CD14-positive monocyte (primary cell): Measurements from ENCODE around the gene TM2D3. TPM values are rescaled to one million over a fixed set of nuclear protein-coding genes. Genes with fewer than 3 reads are reported as not detected.

Experiments
- DNase-seq, 3 donors: peaks; one replicate each; pipeline ENCODE4 v3.0.0-alpha.2; 2011 to 2022
- H2AFZ ChIP-seq: 2 replicates; pipeline ENCODE4 v1.6.0; 2012; ENCODE audit warnings: mild to moderate bottlenecking, low read depth, low read length, inconsistent platforms; ENCODE audit not compliant: insufficient read depth, poor library complexity, severe bottlenecking
- H3K27ac ChIP-seq, 2 donors: 1 replicate in 1 of 2; 2 replicates in 1 of 2; pipeline ENCODE4 v1.5.1; 2012 to 2013; ENCODE audit warnings: low read length in 2 of 2, control low read depth in 1 of 2, inconsistent platforms in 1 of 2, low read depth in 1 of 2, mild to moderate bottlenecking in 1 of 2
- H3K27me3 ChIP-seq, 2 donors: one replicate each; pipeline versions ENCODE4 v1.6.0 to v1.6.1; 2011 to 2013; ENCODE audit warnings: low read length in 2 of 2; ENCODE audit not compliant: control insufficient read depth in 2 of 2, insufficient read depth in 2 of 2
- H3K36me3 ChIP-seq, 2 donors: replicated peaks in 1 of 2; 1 replicate in 1 of 2; 2 replicates in 1 of 2; pipeline versions ENCODE4 v1.5.1 to v1.6.1; 2012 to 2013; ENCODE audit warnings: low read length in 2 of 2, control low read depth in 1 of 2, inconsistent platforms in 1 of 2, mild to moderate bottlenecking in 1 of 2; ENCODE audit not compliant: insufficient read depth in 2 of 2, control insufficient read depth in 1 of 2
- H3K4me1 ChIP-seq, 2 donors: 1 replicate in 1 of 2; 2 replicates in 1 of 2; pipeline versions ENCODE4 v1.5.1 to v1.6.1; 2012 to 2013; ENCODE audit warnings: low read length in 2 of 2, control low read depth in 1 of 2, inconsistent platforms in 1 of 2, mild to moderate bottlenecking in 1 of 2, moderate library complexity in 1 of 2; ENCODE audit not compliant: insufficient read depth in 2 of 2, control insufficient read depth in 1 of 2
- H3K4me2 ChIP-seq: replicated peaks from 2 replicates; pipeline ENCODE3; 2012; ENCODE audit warnings: low read length, moderate library complexity, mild to moderate bottlenecking; ENCODE audit not compliant: poor library complexity, severe bottlenecking; ENCODE audit errors: extremely low read depth
- H3K4me3 ChIP-seq, 3 experiments: fragments of 200-600 bp in 1 of 3; sonication (generic) in 1 of 3; replicated peaks in 1 of 3; 1 replicate in 2 of 3; 2 replicates in 1 of 3; pipeline ENCODE4 v1.5.1; 2011 to 2013; ENCODE audit warnings: low read length in 3 of 3, mild to moderate bottlenecking in 3 of 3, control low read depth in 2 of 3, low read depth in 2 of 3, inconsistent platforms in 1 of 3, moderate library complexity in 1 of 3
- H3K79me2 ChIP-seq: 2 replicates; pipeline ENCODE4 v1.6.0; 2012; ENCODE audit warnings: mild to moderate bottlenecking, control low read depth, inconsistent platforms, low read length, moderate library complexity; ENCODE audit not compliant: insufficient read depth
- H3K9ac ChIP-seq: 2 replicates; pipeline ENCODE4 v1.6.0; 2017; ENCODE audit warnings: low read length, mild to moderate bottlenecking; ENCODE audit not compliant: insufficient read depth, poor library complexity, severe bottlenecking
- H3K9me3 ChIP-seq, 2 donors: replicated peaks in 1 of 2; 1 replicate in 1 of 2; 2 replicates in 1 of 2; pipeline versions ENCODE4 v1.5.1 to v1.6.1; 2012 to 2013; ENCODE audit warnings: low read length in 2 of 2, control low read depth in 1 of 2; ENCODE audit not compliant: control insufficient read depth in 1 of 2, insufficient read depth in 1 of 2
- H4K20me1 ChIP-seq: 2 replicates; pipeline ENCODE4 v1.6.0; 2012; ENCODE audit warnings: mild to moderate bottlenecking, low read length, control low read depth, moderate library complexity; ENCODE audit not compliant: insufficient read depth
- H3K27ac Mint-ChIP-seq, 7 donors: one replicate each; pipeline ENCODE4 v1.8.0; 2020; ENCODE audit warnings: mild to moderate bottlenecking in 7 of 7, mixed read lengths in 7 of 7, moderate library complexity in 6 of 7, inconsistent platforms in 2 of 7
- H3K27me3 Mint-ChIP-seq, 3 donors: one replicate each; pipeline ENCODE4 v1.8.0; 2021 to 2022; ENCODE audit warnings: low read depth in 3 of 3, mild to moderate bottlenecking in 3 of 3, mixed read lengths in 3 of 3, moderate library complexity in 3 of 3, inconsistent platforms in 1 of 3
- H3K36me3 Mint-ChIP-seq, 2 donors: one replicate each; pipeline ENCODE4 v1.8.0; 2020; ENCODE audit warnings: mixed read lengths in 2 of 2, inconsistent platforms in 1 of 2, mild to moderate bottlenecking in 1 of 2
- H3K4me1 Mint-ChIP-seq: one replicate; pipeline ENCODE4 v1.8.0; 2020; ENCODE audit warnings: mild to moderate bottlenecking, mixed read lengths
- H3K4me3 Mint-ChIP-seq, 2 donors: one replicate each; pipeline ENCODE4 v1.8.0; 2020; ENCODE audit warnings: mild to moderate bottlenecking in 2 of 2, mixed read lengths in 2 of 2, moderate library complexity in 1 of 2
- H3K9me3 Mint-ChIP-seq, 7 donors: one replicate each; pipeline ENCODE4 v1.8.0; 2020 to 2022; ENCODE audit warnings: mixed read lengths in 7 of 7, mild to moderate bottlenecking in 6 of 7, moderate library complexity in 6 of 7, inconsistent platforms in 2 of 7
- CTCF ChIP-seq: fragments of 200-600 bp; IDR thresholded peaks from one replicate; pipeline ENCODE4 v1.8.0; 2022; ENCODE audit warnings: antibody characterized with exemption, mild to moderate bottlenecking
- WGBS: methylation state at CpG from one replicate; pipeline ENCODE4 v1.1.5; 2013; ENCODE audit warnings: missing lambda C conversion rate; ENCODE audit not compliant: insufficient coverage; 5-methylcytosine and 5-hydroxymethylcytosine counted together
- intact Hi-C, 2 donors: fragments of 100-400 bp; cut with micrococcal nuclease; formaldehyde crosslinking; loops; one replicate each; pipeline versions ENCODE4 v1.15.0 to v1.15.1; 2023
- polyA plus RNA-seq, 3 donors: library from polyadenylated mRNA; depleted of rRNA in 1 of 3; unstranded in 2 of 3; stranded (reverse) in 1 of 3; fragments of 300-500 nt in 2 of 3; fragments of >200 nt in 1 of 3; fragmentation: Illumina TruSeq in 2 of 3; gene quantifications; 1 replicate in 2 of 3; 2 replicates in 1 of 3; pipeline ENCODE4 v1.2.3, GENCODE V29; 2012 to 2021

The TM2D3 gene
- polyA plus RNA-seq, 3 donors, result 22.9 to 54.6 (median 26.5) TPM

- H3K9me3 Mint-ChIP-seq, result peaks cover 0 to 7% (median 3%) of the 10 kb centered on the region in 7 donors
- H3K4me3 Mint-ChIP-seq, result no peak overlapping the region
- Histone ChIP-seq H3K27me3 (no peaks in the 10 kb centered on the region), H4K20me1 (no peaks in the 10 kb centered on the region), H3K36me3 (no peaks in the 10 kb centered on the region), H3K4me2 (no peak overlapping the region), H3K9me3 (no peaks in the 10 kb centered on the region), H3K4me1 (no peaks in the 10 kb centered on the region), H3K27ac (no peak overlapping the region), H2AFZ (no peak overlapping the region), H3K9ac (no peak overlapping the region), H3K79me2 (no peaks in the 10 kb centered on the region), H3K4me3 (no peak overlapping the region)
- no peak for DNase-seq
- H3K36me3 Mint-ChIP-seq, result no peaks in the 10 kb centered on the region
- intact Hi-C loops, result no loop called here
- no peak for TF ChIP-seq CTCF
- H3K27me3 Mint-ChIP-seq, result peaks cover 4 to 13% (median 9%) of the 10 kb centered on the region in 3 donors
- H3K27ac Mint-ChIP-seq, result no peak overlapping the region
- no peaks in the 10 kb centered on the region for H3K4me1 Mint-ChIP-seq
- WGBS, result no CpG with 5 or more reads among the region's 2 CpGs
These were observed 45.1 kb downstream of the TM2D3 start for GRCh38 chr15:101607108-101607507.

GRCh38 chr15:101604124-101604874, 47.9 kb downstream of the TM2D3 start:
- no peak for DNase-seq
- Histone ChIP-seq H3K9ac (no peak overlapping the region), H3K4me3 (no peak overlapping the region), H4K20me1 (no peaks in the 10 kb centered on the region), H3K4me1 (no peaks in the 10 kb centered on the region), H3K9me3 (no peaks in the 10 kb centered on the region), H2AFZ (no peak overlapping the region), H3K27me3 (no peaks in the 10 kb centered on the region), H3K79me2 (no peaks in the 10 kb centered on the region), H3K36me3 (no peaks in the 10 kb centered on the region), H3K27ac (no peak overlapping the region), H3K4me2 (no peak overlapping the region)
- Mint-ChIP-seq H3K4me1 (no peaks in the 10 kb centered on the region), H3K27ac (no peak overlapping the region), H3K9me3 (peaks cover 0 to 7% (median 3%) of the 10 kb centered on the region in 7 donors), H3K27me3 (peaks cover 8 to 13% (median 12%) of the 10 kb centered on the region in 3 donors), H3K4me3 (no peak overlapping the region), H3K36me3 (no peaks in the 10 kb centered on the region)
- WGBS, result 90% methylated on average over 4 of the region's 4 CpGs
- intact Hi-C loops, result no loop called here
- TF ChIP-seq CTCF, result no peak
